Type B pancreatic cell (in vitro differentiated cells): Measurements from ENCODE around the gene WIZ. TPM values are rescaled to one million over a fixed set of nuclear protein-coding genes. Genes with fewer than 3 reads are reported as not detected.

Experiments used
- DNase-seq: peaks from one replicate; pipeline ENCODE4 v3.0.0; 2021; ENCODE audit warnings: mixed read lengths; ENCODE audit not compliant: unreplicated experiment; ENCODE audit errors: extremely low spot score
- H3K27ac Mint-ChIP-seq: 2 replicates; pipeline ENCODE4 v1.8.0; 2021; ENCODE audit warnings: mild to moderate bottlenecking, mixed read lengths
- H3K27me3 Mint-ChIP-seq: 2 replicates; pipeline ENCODE4 v1.8.0; 2021; ENCODE audit warnings: mixed read lengths
- H3K36me3 Mint-ChIP-seq: 2 replicates; pipeline ENCODE4 v1.8.0; 2021; ENCODE audit warnings: mixed read lengths
- H3K4me1 Mint-ChIP-seq: one replicate; pipeline ENCODE4 v1.8.0; 2021; ENCODE audit warnings: mixed read lengths; ENCODE audit not compliant: unreplicated experiment
- H3K4me3 Mint-ChIP-seq: 2 replicates; pipeline ENCODE4 v1.8.0; 2021; ENCODE audit warnings: mild to moderate bottlenecking, mixed read lengths
- H3K9me3 Mint-ChIP-seq: 2 replicates; pipeline ENCODE4 v1.8.0; 2021; ENCODE audit warnings: mixed read lengths
- total RNA-seq: library from RNA; stranded (reverse); gene quantifications from 2 replicates; pipeline ENCODE4 v1.2.1, GENCODE V29; 2021; ENCODE audit warnings: low replicate concordance
- TF ChIP-seq, protein P1 (sequence below): fragments of 200-600 bp; sonication (generic); conservative IDR thresholded peaks from 2 replicates; pipeline ENCODE4 v1.5.0; 2021; ENCODE audit warnings: antibody characterized with exemption, mild to moderate bottlenecking

The WIZ gene
- total RNA-seq, 1 donor from 2014 or later, result 45.8 TPM

DNA sequence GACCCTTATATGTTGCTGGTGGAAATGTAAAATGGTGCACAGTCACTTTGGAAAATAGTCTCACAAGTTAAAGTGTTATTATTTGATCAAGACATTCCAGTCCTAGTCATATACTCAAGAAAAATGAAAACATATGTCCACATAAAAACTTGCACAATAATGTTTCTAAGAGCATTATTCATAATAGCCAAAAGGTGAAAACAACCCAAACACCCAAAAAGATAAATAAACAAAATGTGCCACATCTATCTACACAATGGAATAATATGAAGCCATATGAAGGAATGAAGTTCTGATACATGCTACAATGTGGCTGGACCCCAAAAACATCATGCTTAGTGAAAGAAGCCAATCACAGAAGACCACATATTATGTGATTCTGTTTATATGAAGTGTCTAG is 55.8 kb downstream of the WIZ start:
- TF ChIP-seq, protein P1, sequence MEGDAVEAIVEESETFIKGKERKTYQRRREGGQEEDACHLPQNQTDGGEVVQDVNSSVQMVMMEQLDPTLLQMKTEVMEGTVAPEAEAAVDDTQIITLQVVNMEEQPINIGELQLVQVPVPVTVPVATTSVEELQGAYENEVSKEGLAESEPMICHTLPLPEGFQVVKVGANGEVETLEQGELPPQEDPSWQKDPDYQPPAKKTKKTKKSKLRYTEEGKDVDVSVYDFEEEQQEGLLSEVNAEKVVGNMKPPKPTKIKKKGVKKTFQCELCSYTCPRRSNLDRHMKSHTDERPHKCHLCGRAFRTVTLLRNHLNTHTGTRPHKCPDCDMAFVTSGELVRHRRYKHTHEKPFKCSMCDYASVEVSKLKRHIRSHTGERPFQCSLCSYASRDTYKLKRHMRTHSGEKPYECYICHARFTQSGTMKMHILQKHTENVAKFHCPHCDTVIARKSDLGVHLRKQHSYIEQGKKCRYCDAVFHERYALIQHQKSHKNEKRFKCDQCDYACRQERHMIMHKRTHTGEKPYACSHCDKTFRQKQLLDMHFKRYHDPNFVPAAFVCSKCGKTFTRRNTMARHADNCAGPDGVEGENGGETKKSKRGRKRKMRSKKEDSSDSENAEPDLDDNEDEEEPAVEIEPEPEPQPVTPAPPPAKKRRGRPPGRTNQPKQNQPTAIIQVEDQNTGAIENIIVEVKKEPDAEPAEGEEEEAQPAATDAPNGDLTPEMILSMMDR, result no peak
- H3K4me3 Mint-ChIP-seq, result no peak overlapping the region
- no peak for DNase-seq
- H3K9me3 Mint-ChIP-seq, result no peaks in the 10 kb centered on the region
- no peaks in the 10 kb centered on the region for H3K27me3 Mint-ChIP-seq
- no peaks in the 10 kb centered on the region for H3K4me1 Mint-ChIP-seq
- H3K27ac Mint-ChIP-seq, result peak overlapping the region; percentile 1
- peaks cover 44% of the 10 kb centered on the region for H3K36me3 Mint-ChIP-seq

DNA sequence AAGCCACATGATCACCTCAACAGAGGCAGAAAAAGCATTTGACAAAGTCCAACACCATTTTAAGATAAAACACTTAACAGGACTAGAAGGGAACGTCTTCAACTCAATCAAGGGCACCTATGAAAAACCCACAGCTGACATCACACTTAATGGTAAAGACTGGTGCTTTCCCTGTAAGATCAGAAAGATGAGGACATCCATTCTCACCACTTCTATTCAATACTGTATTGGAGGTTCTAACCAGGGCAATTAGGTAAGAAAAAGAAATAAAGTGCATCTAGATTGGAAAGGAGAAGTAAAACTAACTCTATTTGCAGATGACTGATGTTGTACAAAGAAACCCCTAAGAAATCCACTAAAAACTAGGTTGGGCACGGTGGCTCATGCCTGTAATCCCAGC is 58.9 kb downstream of the WIZ start:
- no peaks in the 10 kb centered on the region for H3K9me3 Mint-ChIP-seq
- DNase-seq, result no peak
- TF ChIP-seq, protein P1, result no peak
- peaks cover 27% of the 10 kb centered on the region for H3K36me3 Mint-ChIP-seq
- no peaks in the 10 kb centered on the region for H3K27me3 Mint-ChIP-seq
- H3K27ac Mint-ChIP-seq, result no peak overlapping the region
- no peak overlapping the region for H3K4me3 Mint-ChIP-seq
- H3K4me1 Mint-ChIP-seq, result no peaks in the 10 kb centered on the region

DNA sequence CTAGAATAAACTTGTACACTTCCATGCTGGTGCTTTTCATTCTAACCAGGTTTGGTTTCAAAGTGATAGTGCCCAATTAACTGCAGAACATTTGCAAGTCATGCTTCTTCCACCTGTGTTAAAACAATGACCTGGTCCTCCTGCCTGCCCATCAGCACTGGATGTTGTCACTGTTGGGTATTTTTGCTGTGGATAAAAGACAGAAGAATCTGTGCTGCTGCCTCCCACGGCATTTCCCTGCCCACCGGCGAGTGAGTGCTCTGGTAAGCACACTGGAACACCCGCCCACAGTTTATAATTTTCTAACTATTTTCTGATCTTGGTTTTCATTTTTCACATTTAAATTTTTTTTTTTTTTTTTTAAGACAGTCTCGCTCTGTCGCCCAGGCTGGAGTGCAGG is 67.9 kb downstream of the WIZ start:
- Mint-ChIP-seq H3K36me3 (no peaks in the 10 kb centered on the region), H3K27ac (peak overlapping the region; percentile 69), H3K27me3 (no peaks in the 10 kb centered on the region), H3K4me3 (peak overlapping the region; percentile 93), H3K4me1 (peaks cover 24% of the 10 kb centered on the region), H3K9me3 (no peaks in the 10 kb centered on the region)
- no peak for DNase-seq
- TF ChIP-seq, protein P1, result no peak

- no peaks in the 10 kb centered on the region for H3K36me3 Mint-ChIP-seq
- H3K4me1 Mint-ChIP-seq, result peaks cover 27% of the 10 kb centered on the region
- DNase-seq, result no peak
- no peaks in the 10 kb centered on the region for H3K27me3 Mint-ChIP-seq
- no peaks in the 10 kb centered on the region for H3K9me3 Mint-ChIP-seq
- peak overlapping the region; percentile 69 for H3K27ac Mint-ChIP-seq
- H3K4me3 Mint-ChIP-seq, result peak overlapping the region; percentile 93
- TF ChIP-seq, protein P1, result no peak
These were observed 68.3 kb downstream of the WIZ start for GRCh38 chr19:15381429-15381828.

GRCh38 chr19:15379999-15380647 is 69.6 kb downstream of the WIZ start:
- Mint-ChIP-seq H3K4me3 (peak overlapping the region; percentile 100), H3K9me3 (no peaks in the 10 kb centered on the region), H3K36me3 (no peaks in the 10 kb centered on the region), H3K27me3 (no peaks in the 10 kb centered on the region), H3K4me1 (peaks cover 27% of the 10 kb centered on the region), H3K27ac (peak overlapping the region; percentile 100)
- DNase-seq, result peak; percentile 79
- TF ChIP-seq, protein P1, result peak; percentile 27
